NCI-H2227 treated with DMSO at 0.1 percent for 48 hours (cell line): ENCODE results near the gene ADISSP.
"Not testable (repeated sequence)": the region's sequence is repeated elsewhere in the genome, so short reads cannot be mapped to it uniquely, and the experiment has no call there.

Experiments
- DNase-seq: peaks from one replicate; lab custom pipeline; 2025; lab: John Stamatoyannopoulos, UW

ADISSP gene

DNA sequence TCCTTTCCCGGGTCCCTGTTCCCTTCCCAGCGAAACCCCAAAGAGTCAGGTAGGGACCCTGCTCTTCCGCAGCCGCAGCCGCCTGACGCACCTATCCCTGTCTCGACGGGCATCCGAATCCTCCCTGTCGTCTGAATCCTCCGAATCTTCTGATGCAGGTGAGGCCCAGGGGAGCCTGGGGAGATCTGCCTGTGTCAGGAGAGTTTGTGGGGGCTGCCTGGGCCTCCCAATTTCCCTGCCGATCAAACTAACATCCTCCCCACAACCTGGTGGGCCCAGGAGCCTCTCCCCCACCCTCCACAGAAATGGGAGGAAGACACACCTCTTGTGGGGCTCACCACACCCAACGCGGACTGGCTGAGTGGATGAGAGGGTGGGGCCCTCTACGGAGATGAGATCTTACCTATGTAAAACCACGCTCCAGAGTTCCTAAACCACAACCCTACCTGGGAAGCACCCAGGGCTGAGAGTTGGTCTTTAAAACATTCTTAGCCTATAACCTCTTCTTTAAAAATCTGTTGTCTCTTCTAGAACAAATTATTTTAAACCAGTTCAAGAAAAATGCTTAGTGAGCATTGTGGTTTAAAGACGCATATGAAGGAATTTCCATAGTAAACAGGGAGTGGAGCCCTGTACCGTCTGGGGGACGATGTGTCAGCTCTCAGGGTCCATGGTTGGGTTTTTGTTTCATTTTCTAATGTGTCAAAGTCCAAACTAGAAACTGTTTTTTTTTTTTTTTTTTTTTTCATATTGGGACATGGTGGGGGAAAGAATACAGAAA is 30.2 kb upstream of the ADISSP start:
- no peak for DNase-seq

DNA sequence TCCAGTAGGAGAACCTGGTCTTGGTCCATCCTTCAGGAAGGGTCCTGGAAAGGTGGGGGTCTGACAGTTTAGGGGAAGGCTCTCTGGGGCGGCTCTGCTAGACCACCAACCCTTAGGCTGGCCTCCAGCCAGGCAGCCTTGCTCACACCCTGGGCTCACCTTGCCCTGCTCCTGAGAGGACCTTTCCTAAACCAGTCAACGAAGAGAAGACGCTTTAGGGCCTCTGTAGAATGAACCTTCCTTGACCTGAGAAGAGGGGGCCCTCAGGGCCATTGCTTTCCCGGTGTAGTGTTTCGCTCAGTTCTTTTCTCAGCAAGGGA is 29.6 kb upstream of the ADISSP start:
- no peak for DNase-seq

DNA sequence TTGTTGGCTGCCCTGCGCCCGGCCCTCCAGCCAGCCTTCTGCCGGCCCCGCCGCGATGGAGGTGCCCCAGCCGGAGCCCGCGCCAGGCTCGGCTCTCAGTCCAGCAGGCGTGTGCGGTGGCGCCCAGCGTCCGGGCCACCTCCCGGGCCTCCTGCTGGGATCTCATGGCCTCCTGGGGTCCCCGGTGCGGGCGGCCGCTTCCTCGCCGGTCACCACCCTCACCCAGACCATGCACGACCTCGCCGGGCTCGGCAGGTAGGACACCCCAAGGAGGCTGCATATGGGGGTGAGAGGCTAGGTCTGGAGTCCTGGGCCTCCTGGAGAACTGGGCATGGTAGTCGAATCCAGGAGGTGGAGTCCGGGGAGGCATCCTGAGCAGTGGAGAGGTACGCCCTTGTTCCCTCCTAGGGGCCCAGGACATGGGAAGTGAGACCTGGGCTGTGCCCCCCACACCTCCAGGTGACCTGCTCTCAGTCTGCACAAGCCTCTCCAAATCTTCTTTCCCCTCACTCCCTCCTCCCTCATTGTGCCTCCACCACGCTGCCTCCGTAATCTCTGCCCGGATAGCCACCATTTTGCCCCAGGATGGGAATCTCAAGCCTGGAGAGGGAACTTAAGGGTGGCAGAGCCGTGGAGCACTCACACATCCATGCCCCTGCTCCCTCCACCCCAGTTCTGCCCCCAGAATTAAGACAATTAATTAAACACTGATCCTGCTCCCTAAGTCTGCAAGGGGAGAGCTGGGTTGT is 29.1 kb upstream of the ADISSP start:
- DNase-seq = no peak

DNA sequence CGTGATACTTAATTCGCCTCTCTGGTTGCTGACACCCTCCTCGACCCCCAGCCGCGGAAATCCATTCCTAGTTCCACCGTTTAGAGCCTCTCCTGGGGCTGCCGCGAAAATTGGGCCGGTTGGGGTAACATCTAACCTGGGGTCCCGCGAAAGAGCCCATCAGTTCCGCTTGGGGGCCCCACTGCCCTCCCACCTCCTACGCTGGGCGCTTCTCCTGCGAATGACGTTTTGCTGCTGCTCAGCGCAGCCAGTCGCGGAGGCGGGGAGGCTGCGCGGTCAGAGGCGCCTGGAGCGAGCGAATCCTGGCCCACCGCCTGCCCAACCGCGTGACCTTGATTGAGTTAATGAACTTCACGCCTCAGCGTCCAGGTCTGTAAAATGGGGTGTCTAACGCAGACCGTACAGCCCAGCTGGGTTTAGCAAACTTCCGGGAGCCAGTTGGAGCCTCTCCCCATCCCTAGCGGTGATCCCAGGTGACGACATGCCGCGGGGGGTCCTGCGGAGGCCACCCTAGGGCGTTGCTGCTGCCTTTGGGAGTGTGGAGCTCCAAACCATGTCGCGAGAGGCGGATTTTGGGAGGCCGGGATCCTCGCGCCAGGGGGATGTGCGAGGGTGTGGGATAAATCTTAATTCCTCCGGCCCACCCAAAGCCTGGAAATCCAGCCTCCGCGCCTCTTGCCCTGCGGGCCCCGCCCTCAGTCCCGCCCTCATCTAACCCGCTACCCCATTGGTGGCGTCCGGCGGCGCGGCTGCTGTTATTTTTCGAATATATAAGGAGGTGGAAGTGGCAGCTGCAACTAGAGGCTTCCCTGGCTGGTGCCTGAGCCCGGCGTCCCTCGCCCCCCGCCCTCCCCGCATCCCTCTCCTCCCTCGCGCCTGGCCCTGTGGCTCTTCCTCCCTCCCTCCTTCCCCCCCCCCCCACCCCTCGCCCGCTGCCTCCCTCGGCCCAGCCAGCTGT is 28.2 kb upstream of the ADISSP start, which contains the start of gene CDC25B:
Gene CDC25B (plus strand): TSS at position 800 of the 958 bp plus-strand sequence. CDS start 222 bp downstream, outside the sequence.
- peak; percentile 94 for DNase-seq

DNA sequence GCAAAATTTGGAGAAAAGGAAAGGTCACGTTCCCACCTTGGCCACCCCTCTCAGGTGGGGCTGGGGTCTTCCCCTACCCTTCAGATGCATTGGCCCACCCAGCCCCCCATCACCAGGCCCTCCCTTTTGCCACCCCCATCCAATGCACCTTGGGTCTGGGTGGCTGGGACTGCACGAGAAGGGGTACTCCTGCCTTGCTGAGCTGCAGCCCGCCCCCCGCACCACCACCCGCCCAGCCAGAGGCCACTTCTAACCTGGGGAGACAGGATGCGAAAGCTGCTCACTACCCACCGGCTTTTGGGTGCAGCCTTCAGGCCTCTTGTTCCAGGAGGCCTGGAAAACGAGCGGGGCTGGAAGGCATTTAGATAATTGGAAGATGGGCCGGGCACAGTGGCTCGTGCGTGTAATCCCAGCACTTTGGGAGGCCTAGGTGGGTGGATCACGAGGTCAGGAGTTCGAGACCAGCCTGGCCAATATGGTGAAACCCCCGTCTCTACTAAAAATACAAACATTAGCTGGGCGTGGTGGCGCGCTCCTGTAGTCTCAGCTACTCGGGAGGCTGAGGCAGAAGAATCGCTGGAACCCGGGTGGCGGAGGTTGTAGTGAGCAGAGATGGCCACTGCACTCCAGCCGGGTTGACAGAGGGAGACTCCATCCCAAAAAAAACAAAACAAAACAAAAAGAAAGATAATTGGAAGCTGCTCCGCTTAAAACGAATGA is 27.3 kb upstream of the ADISSP start:
- no peak for DNase-seq

DNA sequence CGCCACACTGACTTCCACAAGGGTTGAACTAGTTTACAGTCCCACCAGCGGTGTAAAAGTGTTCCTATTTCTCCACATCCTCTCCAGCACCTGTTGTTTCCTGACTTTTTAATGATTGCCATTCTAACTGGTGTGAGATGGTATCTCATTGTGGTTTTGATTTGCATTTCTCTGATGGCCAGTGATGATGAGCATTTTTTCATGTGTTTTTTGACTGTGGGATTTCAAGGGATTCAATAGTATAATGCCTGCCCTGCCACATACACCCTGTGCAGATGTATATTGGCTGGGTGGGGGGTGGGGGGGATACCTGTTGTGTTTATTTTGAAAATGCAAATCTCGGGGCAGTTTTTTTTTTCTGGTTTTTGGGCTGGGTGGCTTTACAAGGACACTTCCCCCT is 26.6 kb upstream of the ADISSP start:
- not testable (repeated sequence) for DNase-seq

DNA sequence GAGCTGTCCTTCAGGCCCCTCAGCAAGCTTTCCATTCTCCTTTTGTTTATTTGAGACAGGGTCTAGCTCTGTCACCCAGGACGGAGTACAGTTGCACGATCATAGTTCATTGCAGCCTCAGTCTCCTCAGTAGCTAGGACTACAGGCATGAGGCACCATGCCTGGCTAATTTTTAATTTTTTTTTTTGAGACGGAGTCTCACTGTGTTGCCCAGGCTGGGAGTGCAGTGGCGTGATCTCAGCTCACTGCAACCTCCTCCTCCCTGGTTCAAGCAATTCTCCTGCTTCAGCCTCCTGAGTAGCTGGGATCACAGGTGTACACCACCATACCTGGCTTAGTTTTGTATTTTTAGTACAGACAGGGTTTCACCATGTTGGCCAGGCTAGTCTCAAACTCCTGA is 21.6 kb upstream of the ADISSP start:
- not testable (repeated sequence) for DNase-seq

DNA sequence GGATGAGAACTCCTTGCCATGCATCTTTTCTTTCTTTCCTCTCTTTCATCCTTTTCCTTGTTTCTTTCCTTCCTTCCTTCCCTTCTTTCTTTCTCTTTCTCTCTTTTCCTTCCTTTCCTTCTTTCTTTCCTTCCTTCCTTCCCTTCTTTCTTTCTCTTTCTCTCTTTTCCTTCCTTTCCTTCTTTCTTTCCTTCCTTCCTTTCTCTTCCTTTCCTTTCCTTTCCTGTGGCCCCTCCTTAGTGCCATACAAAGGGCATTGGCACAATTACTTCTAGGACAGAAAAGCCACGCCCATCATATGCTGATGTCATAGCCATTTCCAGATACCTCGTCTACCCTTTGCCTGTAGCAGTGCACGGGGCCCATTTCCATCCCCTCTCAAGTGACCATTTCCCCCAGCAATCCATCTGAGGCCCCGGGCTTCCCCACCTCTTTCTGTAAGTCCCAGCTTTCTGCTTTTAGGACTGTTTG is 21.2 kb upstream of the ADISSP start:
- DNase-seq = peak; percentile 18

DNA sequence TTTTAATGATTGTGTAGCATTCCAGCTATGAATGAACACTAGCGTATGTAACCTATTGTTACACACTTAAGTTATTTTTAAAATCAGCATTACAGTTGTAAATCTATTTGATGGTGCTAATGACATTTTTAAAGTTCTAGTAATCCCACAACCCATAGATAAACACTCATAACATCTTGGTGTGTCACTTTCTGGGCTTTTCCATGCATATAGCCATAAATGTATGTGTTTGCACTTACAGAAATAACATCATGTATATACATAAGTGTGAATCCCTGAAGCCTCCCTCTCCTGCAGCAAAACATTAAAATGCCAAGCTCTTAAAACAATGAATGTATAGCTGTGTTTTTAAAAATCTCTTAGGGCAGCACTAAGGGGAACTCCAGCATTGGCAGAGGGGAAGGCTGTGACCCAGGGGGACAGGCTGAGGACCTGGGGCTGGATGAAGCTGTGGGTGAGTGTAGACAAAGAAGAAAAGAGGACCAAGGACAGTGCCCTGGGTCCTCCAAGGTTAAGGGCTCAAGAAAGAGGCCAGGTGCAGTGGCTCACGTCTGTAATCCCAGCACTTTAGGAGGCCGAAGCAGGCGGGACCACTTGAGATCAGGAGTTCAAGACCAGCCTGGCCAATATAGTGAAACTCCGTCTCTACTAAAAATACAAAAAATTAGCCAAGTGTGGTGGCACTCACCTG is 19.9 kb upstream of the ADISSP start:
- no peak for DNase-seq

DNA sequence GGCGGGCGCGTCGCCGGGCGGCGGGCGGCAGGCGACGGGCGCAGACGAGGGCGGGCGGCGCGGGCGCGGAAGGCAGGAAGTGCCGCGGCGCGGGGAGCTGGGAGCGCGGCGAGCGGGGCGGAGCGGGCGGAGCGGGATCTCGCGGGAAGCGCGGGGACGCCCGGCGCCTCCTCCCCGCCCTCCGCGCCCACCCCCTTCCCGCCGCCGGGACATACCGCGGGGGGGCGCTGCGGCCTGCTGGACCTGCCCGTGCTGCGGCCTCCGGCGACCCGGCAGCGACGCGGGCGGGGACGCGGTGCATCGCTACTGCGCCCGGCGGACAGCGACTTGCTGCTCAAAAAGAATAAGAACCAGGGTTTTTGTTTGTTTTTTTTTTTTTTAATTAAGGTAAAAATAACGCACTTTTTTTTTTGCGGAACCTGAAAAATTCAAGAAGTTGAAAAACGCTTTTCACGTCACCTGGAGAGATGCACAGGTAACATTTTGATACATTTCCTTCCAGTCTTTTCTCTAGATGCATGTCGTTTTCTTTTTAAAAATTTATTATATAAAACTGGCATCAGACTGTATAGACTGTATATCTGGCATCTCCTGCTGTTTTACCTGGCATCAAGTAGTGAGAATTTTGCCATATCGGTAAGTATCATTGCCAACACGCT is 19.2 kb upstream of the ADISSP start, which contains the start of gene CENPB:
Gene CENPB (minus strand): TSS at position 76 of the 659 bp plus-strand sequence. CDS start 257 bp downstream, outside the sequence.
- DNase-seq = peak; percentile 88

DNA sequence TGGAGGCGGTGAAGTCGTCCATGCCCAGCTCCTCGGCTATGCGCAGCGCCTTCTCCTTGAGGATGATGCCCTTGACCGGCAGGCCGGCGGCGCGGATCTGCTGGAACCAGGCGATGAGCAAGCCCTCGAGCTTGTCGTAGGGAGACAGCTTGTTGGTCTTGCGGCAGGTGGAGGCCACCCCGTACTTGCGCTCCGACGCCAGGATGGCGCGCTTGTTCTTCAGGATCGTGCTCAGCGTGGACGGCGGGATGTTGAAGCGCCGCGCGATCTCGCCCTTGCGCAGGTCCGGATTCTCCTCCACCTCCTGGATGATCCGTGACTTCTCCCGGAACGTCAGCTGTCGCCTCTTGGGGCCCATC is 18.6 kb upstream of the ADISSP start:
- no peak for DNase-seq

DNA sequence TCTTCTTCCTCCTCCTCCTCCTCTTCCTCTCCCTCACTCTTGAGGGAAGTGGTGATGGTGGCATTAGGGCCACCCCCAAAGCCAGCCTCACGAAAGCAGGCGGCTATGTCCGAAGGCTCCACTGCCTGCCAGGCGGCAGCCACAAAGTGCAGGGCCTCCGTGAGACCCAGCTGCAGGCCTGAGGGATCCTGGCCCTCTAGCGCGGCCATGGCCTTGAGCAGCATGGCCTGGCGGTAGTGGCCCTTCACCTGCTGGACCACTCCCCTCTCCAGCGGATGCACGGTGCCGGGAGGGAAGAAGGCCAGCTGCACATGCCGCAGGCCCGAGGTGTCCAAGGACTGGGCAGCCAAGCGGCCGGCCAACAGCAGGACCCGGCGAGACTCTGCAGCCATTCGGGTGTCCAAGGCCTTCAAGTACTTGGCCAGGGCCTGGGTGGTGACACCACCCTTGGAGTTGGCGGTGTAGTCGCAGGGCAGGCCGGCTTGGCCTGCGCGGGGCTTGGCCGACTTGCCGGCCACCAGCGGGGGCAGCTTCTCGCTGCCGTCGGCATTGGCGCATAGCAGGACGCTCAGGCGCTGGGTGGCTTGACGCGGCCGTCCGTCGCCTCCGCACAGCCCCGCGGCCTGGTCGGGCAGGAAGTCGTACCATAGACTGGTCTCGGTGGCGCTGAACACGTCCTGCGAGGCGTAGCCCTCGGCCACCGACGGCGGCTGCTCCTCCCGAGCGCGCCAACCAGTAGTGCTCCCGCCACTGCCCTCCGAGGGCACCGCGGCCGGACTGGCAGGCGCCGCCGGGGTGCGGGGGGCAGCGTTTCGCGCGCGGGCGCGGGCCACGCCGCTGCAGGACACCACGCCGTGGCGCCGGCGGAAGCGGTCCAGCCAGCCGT is 17.9 kb upstream of the ADISSP start:
- no peak for DNase-seq

DNA sequence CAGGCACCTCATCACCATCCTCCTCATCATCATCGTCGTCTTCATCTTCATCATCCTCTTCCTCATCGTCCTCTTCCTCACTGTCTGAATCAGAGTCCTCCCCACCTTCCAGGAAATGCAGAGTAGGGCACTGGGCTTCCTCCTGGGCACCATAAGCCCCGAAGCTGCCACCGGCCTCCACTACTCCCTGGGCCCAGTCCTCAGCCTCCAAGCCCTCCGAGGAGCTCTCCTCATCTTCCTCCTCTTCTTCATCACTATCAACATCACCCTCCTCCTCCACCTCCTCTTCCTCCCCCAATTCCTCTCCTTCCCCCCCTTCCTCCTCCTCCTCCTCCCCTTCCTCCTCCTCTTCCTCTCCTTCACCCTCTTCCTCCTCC is 17.3 kb upstream of the ADISSP start:
- no peak for DNase-seq

DNA sequence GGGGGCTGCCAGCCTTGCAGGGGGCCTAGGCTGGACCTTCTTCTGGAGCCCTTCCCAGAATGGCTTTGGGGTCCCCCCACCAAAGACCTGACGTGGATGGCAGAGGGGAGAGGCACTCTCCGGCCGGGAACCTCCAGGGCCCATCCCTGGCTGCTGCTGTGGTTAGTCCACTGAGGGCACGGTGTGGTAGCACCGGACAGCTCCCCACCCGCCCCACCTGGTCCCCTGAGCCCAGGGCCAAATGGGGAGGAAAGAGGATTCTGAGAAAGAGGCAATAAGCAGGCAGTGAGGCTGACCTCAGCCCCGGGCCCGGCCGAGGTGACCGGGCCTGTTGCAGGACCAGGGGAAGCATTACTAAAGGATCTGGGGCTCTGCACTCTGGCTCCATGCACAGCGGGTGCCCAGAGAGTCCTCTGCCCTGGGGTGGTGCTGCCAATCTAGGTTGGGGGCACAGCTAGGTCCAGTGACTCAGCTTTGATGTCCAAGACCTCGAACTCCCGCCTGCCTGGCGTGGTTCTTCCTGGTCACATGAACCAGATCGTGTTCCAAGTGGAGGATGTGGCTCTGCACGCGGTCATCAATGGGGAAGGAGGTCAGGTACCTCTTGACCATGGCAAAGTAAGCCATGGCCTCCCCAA is 16.8 kb upstream of the ADISSP start:
- DNase-seq = no peak

DNA sequence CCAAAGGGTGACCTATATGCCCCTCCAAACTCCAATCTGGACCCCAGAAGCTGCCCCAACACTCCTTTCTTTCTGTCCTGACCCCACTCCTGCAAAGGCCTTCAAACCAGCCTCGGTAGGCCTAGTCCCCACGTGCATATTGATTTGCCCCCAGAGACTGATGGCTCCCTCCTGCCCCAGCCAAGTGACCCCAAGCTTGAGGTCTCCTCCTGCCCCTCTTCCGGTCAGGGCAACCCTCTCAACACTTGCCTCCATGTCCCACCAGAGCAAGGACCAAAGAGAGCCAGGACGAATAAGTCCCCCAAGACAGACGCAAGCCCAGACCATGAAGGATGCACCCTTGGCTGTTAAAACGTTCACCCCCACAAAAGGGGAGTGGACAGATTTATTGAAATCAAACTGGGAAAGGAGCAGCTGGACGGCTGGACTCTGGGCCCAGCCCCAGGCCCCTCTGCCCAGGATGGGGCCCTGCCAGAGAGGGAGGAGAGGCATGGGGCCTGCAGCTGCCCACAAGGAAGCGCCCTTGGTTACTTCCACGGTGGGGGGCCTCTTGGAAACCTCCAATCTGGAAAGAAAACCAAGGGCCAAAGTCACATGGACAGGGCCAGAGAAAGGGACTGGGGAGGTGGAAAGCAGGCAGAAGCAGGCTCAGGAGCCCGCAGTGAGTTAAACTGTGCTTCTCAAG is 16.1 kb upstream of the ADISSP start:
- no peak for DNase-seq

DNA sequence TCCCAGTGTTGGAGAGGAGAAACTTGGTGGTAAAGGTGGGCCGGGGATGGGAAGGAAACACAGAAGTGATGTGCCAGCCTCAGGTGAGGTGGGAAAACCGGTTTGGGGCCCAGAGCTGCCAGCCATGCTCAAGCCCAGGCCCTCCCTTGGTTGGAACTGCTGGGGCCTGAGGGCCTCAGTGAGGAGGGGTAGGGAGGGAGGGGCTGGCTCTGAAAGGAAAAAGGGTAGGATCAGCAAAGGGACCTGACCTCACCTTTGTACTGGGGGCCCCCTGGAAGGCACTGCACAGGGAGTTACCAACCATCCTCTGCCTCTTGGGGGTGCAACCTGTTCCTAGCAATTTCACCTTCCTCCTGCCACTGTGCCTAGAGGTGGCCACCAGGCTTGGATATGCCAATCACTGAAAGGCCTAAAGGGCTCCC is 15.5 kb upstream of the ADISSP start:
- no peak for DNase-seq

DNA sequence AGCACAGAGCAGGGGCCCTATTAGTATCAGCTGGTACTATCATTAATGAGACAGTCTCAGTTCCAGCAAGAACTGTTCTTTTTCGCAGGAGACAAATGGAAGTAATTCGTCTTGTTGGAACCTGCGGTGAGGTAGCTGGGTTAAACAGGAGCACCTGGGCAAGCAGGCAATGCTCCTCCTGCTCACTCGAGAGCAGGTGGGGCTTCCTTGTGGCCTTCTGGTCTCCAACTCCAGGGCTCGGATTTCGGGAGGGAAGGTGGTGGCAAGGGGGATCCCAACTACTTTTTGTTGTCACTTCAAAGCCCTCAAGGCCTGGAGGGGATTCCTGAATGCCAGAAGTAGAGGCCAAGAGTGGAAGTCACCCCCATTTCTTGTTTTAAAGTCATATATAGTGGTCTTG is 15.0 kb upstream of the ADISSP start:
- DNase-seq = no peak
